Type B pancreatic cell (in vitro differentiated cells): ENCODE measurements around the gene PLA2G15. TPM values are rescaled to one million over a fixed set of nuclear protein-coding genes. Genes with fewer than 3 reads are reported as not detected.

Source experiments
- DNase-seq: peaks from one replicate; pipeline ENCODE4 v3.0.0; 2021; ENCODE audit warnings: mixed read lengths; ENCODE audit not compliant: unreplicated experiment; ENCODE audit errors: extremely low spot score
- H3K27ac Mint-ChIP-seq: 2 replicates; pipeline ENCODE4 v1.8.0; 2021; ENCODE audit warnings: mild to moderate bottlenecking, mixed read lengths
- H3K27me3 Mint-ChIP-seq: 2 replicates; pipeline ENCODE4 v1.8.0; 2021; ENCODE audit warnings: mixed read lengths
- H3K36me3 Mint-ChIP-seq: 2 replicates; pipeline ENCODE4 v1.8.0; 2021; ENCODE audit warnings: mixed read lengths
- H3K4me1 Mint-ChIP-seq: one replicate; pipeline ENCODE4 v1.8.0; 2021; ENCODE audit warnings: mixed read lengths; ENCODE audit not compliant: unreplicated experiment
- H3K4me3 Mint-ChIP-seq: 2 replicates; pipeline ENCODE4 v1.8.0; 2021; ENCODE audit warnings: mild to moderate bottlenecking, mixed read lengths
- H3K9me3 Mint-ChIP-seq: 2 replicates; pipeline ENCODE4 v1.8.0; 2021; ENCODE audit warnings: mixed read lengths
- total RNA-seq: library from RNA; stranded (reverse); gene quantifications from 2 replicates; pipeline ENCODE4 v1.2.1, GENCODE V29; 2021; ENCODE audit warnings: low replicate concordance
- TF ChIP-seq, protein P1 (sequence below): fragments of 200-600 bp; sonication (generic); conservative IDR thresholded peaks from 2 replicates; pipeline ENCODE4 v1.5.0; 2021; ENCODE audit warnings: antibody characterized with exemption, mild to moderate bottlenecking

The PLA2G15 gene
- total RNA-seq, 1 donor from 2014 or later, result 20.1 TPM

DNA sequence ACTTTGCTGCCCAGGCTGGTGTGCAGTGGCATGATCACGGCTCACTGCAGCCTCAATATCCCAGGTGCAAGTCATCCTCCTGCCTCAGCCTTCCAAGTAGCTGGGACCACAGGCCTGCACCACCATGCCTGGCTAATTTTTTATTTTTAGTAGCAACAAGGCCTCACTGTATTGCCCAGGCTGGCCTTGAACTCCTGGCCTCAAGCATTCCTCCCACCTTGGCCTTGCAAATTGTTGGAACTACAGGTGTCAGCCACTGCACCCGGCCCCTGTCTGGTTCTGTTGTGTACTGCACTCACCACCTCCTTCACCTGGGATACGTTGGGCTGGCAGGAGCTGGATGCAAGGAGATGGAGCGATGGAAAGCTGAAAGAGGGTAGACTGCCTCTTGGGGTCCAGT is 8.5 kb downstream of the PLA2G15 start:
- H3K27me3 Mint-ChIP-seq, result no peaks in the 10 kb centered on the region
- no peak overlapping the region for H3K27ac Mint-ChIP-seq
- no peak for DNase-seq
- peaks cover 6% of the 10 kb centered on the region for H3K4me1 Mint-ChIP-seq
- H3K36me3 Mint-ChIP-seq, result peaks cover 10% of the 10 kb centered on the region
- no peaks in the 10 kb centered on the region for H3K9me3 Mint-ChIP-seq
- TF ChIP-seq, protein P1, sequence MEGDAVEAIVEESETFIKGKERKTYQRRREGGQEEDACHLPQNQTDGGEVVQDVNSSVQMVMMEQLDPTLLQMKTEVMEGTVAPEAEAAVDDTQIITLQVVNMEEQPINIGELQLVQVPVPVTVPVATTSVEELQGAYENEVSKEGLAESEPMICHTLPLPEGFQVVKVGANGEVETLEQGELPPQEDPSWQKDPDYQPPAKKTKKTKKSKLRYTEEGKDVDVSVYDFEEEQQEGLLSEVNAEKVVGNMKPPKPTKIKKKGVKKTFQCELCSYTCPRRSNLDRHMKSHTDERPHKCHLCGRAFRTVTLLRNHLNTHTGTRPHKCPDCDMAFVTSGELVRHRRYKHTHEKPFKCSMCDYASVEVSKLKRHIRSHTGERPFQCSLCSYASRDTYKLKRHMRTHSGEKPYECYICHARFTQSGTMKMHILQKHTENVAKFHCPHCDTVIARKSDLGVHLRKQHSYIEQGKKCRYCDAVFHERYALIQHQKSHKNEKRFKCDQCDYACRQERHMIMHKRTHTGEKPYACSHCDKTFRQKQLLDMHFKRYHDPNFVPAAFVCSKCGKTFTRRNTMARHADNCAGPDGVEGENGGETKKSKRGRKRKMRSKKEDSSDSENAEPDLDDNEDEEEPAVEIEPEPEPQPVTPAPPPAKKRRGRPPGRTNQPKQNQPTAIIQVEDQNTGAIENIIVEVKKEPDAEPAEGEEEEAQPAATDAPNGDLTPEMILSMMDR, result no peak
- H3K4me3 Mint-ChIP-seq, result no peak overlapping the region

DNA sequence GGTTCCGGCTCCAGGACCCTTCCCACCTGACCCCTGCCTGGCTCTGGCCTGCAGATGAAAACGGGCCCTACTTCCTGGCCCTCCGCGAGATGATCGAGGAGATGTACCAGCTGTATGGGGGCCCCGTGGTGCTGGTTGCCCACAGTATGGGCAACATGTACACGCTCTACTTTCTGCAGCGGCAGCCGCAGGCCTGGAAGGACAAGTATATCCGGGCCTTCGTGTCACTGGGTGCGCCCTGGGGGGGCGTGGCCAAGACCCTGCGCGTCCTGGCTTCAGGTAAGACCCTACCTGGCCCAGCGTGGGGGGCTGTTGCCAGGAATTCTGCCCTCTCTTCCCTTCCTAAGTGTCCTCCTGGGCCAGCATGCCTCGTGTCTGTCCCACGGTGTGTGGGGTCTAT is 10.5 kb downstream of the PLA2G15 start:
- no peaks in the 10 kb centered on the region for H3K27me3 Mint-ChIP-seq

DNA sequence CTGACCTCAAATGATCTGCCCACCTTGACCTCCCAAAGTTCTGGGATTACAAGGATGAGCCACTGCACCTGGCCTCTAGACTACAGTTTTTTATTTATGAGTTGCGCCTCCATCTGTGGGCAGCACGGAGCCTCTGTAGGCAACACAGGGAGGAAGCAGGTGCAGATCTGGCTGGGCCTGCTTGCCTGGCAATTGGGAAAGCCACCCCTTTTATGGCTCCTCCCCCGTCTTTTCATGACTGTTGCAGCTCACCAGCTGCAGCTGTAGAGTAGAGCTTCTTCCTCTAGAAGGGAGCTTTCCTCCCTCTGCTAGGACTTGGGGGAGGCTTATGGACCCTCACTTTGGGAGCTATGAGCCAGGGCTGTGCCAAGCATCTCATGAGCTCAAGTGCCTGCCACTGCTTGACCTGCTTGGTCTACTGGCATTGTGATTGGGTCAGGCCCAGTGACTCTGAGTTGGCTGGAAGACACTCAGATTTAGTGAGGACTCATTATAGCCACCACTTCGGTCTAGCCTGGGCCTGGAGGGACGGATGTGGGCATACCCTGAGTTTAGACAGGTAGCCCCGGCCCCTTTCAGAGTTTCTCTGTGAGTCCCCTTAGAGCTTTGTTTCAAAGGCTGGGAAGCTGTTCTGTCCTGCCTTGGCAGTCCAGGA is 12.2 kb downstream of the PLA2G15 start:
- H3K27me3 Mint-ChIP-seq, result no peaks in the 10 kb centered on the region
- peak overlapping the region; percentile 77 for H3K27ac Mint-ChIP-seq

More for the DNA sequence above, 10.5 kb downstream of the PLA2G15 start:
- TF ChIP-seq, protein P1, result no peak
- DNase-seq, result no peak
- peaks cover 6% of the 10 kb centered on the region for H3K4me1 Mint-ChIP-seq
- H3K9me3 Mint-ChIP-seq, result no peaks in the 10 kb centered on the region
- no peak overlapping the region for H3K4me3 Mint-ChIP-seq
- peaks cover 10% of the 10 kb centered on the region for H3K36me3 Mint-ChIP-seq
- H3K27ac Mint-ChIP-seq, result no peak overlapping the region

GRCh38 chr16:68257906-68258800 is 13.0 kb downstream of the PLA2G15 start:
- no peak for DNase-seq
- Mint-ChIP-seq H3K4me3 (no peak overlapping the region), H3K36me3 (peaks cover 4% of the 10 kb centered on the region), H3K9me3 (no peaks in the 10 kb centered on the region), H3K27me3 (no peaks in the 10 kb centered on the region), H3K4me1 (peaks cover 7% of the 10 kb centered on the region), H3K27ac (peak overlapping the region; percentile 77)
- TF ChIP-seq, protein P1, result no peak

More for the DNA sequence above, 12.2 kb downstream of the PLA2G15 start:
- DNase-seq, result no peak
- Mint-ChIP-seq H3K4me3 (no peak overlapping the region), H3K9me3 (no peaks in the 10 kb centered on the region), H3K36me3 (peaks cover 4% of the 10 kb centered on the region), H3K4me1 (peaks cover 6% of the 10 kb centered on the region)
- TF ChIP-seq, protein P1, result no peak

GRCh38 chr16:68259007-68259825 is 14.0 kb downstream of the PLA2G15 start:
- H3K27ac Mint-ChIP-seq, result no peak overlapping the region
- DNase-seq, result no peak
- peaks cover 4% of the 10 kb centered on the region for H3K36me3 Mint-ChIP-seq
- H3K9me3 Mint-ChIP-seq, result no peaks in the 10 kb centered on the region
- H3K4me1 Mint-ChIP-seq, result peaks cover 12% of the 10 kb centered on the region
- TF ChIP-seq, protein P1, result no peak
- no peaks in the 10 kb centered on the region for H3K27me3 Mint-ChIP-seq
- H3K4me3 Mint-ChIP-seq, result no peak overlapping the region
